ENCODE results near the gene LRRC72. TPM values are rescaled to one million over a fixed set of nuclear protein-coding genes. Genes with fewer than 3 reads are reported as not detected.

Gene LRRC72
- total RNA-seq, 1 experiment from 2014 or later, result not detected

DNA sequence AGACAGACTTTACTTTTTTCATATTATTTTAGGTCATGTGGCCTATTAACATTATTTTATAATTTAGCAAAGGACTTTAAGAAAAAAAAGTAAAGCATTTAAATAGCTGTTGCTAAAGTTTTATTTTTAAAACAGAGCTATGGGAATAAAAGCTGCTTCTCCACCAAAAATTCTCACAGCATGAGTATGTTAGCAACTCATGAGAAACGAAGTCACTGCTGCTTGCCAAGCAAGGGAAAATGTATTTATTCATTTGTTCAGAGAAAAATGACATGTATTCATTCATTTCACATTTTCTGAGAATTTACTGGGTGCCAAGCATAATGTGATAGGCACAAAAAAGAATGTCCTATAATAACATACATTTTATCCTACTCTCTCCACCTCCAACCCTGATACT lies 5.1 kb downstream of the LRRC72 start:
- no peaks in the 10 kb centered on the region for H3K27me3 ChIP-seq (ENCODE audit: insufficient read depth, low read length)
- no peak overlapping the region for H3K56ac ChIP-seq (ENCODE audit: insufficient read length, low read depth, low read length)
- no peak overlapping the region for H3K18ac ChIP-seq (ENCODE audit: insufficient read length, low read depth, low read length)
- no peak overlapping the region for H4K91ac ChIP-seq (ENCODE audit: insufficient read length, low read depth, low read length)
- no peaks in the 10 kb centered on the region for H3K4me1 ChIP-seq (ENCODE audit: insufficient read depth, low read length)
- H4K20me1 ChIP-seq (ENCODE audit: control insufficient read depth, insufficient read depth, insufficient read length), result no peaks in the 10 kb centered on the region
- no peak overlapping the region for H3T11ph ChIP-seq (ENCODE audit: low read length)
- H2AFZ ChIP-seq (ENCODE audit: low read length), result no peak overlapping the region
- no peak overlapping the region for H3K4me2 ChIP-seq (ENCODE audit: insufficient read depth, insufficient read length, low read length)
- H3K4ac ChIP-seq (ENCODE audit: low read depth, low read length), result no peak overlapping the region
- no CpG with 5 or more reads among the region's 1 CpG for WGBS (ENCODE audit: extremely low coverage, insufficient read length, low lambda C conversion rate)
- H2BK15ac ChIP-seq (ENCODE audit: low read depth, low read length), result no peak overlapping the region
- no peak for DNase-seq
- H3K27me3 Mint-ChIP-seq (ENCODE audit: low read depth), result no peaks in the 10 kb centered on the region
- H2BK20ac ChIP-seq (ENCODE audit: low read depth, low read length, poor library complexity, severe bottlenecking), result no peak overlapping the region
- no peak overlapping the region for H3K23ac ChIP-seq (ENCODE audit: insufficient read length, low read depth, low read length)
- H3K4me3 Mint-ChIP-seq, result no peak overlapping the region
- H3K4me1 Mint-ChIP-seq, result peaks cover 7% of the 10 kb centered on the region in 2 experiments
- no peak overlapping the region for H2BK5ac ChIP-seq (ENCODE audit: insufficient read length, low read length)
- H3K9ac ChIP-seq (ENCODE audit: extremely low read depth, insufficient read length, low read length), result no peak overlapping the region
- no peaks in the 10 kb centered on the region for H3K23me2 ChIP-seq (ENCODE audit: insufficient read length, low read depth, low read length, poor library complexity, severe bottlenecking)
- no peak overlapping the region for H3K27ac Mint-ChIP-seq
- no peaks in the 10 kb centered on the region for H3K79me2 ChIP-seq (ENCODE audit: insufficient read depth, low read length)
- no peak overlapping the region for H4K5ac ChIP-seq (ENCODE audit: insufficient read length, low read depth, low read length)
- no peak overlapping the region for H3K27ac ChIP-seq (ENCODE audit: insufficient read length, low read depth, low read length)
- no peaks in the 10 kb centered on the region for H3K9me3 Mint-ChIP-seq
- no peaks in the 10 kb centered on the region for H3K9me3 ChIP-seq (ENCODE audit: control insufficient read depth, low read depth, low read length)
- H2BK120ac ChIP-seq (ENCODE audit: low read depth, low read length, poor library complexity, severe bottlenecking), result no peak overlapping the region
- H3K79me1 ChIP-seq (ENCODE audit: insufficient read depth, low read depth, low read length, poor library complexity, severe bottlenecking), result no peaks in the 10 kb centered on the region
- TF ChIP-seq, protein P1, sequence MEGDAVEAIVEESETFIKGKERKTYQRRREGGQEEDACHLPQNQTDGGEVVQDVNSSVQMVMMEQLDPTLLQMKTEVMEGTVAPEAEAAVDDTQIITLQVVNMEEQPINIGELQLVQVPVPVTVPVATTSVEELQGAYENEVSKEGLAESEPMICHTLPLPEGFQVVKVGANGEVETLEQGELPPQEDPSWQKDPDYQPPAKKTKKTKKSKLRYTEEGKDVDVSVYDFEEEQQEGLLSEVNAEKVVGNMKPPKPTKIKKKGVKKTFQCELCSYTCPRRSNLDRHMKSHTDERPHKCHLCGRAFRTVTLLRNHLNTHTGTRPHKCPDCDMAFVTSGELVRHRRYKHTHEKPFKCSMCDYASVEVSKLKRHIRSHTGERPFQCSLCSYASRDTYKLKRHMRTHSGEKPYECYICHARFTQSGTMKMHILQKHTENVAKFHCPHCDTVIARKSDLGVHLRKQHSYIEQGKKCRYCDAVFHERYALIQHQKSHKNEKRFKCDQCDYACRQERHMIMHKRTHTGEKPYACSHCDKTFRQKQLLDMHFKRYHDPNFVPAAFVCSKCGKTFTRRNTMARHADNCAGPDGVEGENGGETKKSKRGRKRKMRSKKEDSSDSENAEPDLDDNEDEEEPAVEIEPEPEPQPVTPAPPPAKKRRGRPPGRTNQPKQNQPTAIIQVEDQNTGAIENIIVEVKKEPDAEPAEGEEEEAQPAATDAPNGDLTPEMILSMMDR (conservative IDR thresholded peaks at IDR 0.05), result no peak
- no peak overlapping the region for H2AK5ac ChIP-seq (ENCODE audit: insufficient read length, low read length)
- H4K8ac ChIP-seq (replicated peaks; ENCODE audit: insufficient read length, low read depth, low read length), result no peak overlapping the region
- no peak overlapping the region for H2BK12ac ChIP-seq (ENCODE audit: insufficient read length, low read depth, low read length)
- H3K14ac ChIP-seq (ENCODE audit: insufficient read depth, low read length), result no peak overlapping the region
- no peaks in the 10 kb centered on the region for H3K36me3 Mint-ChIP-seq (ENCODE audit: insufficient read depth in 1 of 3, low read depth in 3 of 3)
